ENCODE results near the gene KLHDC3.
A peak's percentile ranks its signal among the peaks of the same experiment; 100 is the strongest.
"Not testable (repeated sequence)": the region's sequence is repeated elsewhere in the genome, so short reads cannot be mapped to it uniquely, and the experiment has no call there.

The KLHDC3 gene

GRCh38 chr6:42988486-42989020, 25.5 kb upstream of the KLHDC3 start:
- peak; percentile 41 for DNase-seq (ENCODE audit: low spot score)

GRCh38 chr6:42989923-42990322, 24.1 kb upstream of the KLHDC3 start:
- no peak for DNase-seq (ENCODE audit: low spot score)

- no peak for DNase-seq (ENCODE audit: low spot score)
These were observed 20.6 kb upstream of the KLHDC3 start for GRCh38 chr6:42993445-42993844.

- DNase-seq (ENCODE audit: low spot score): no peak
These were observed 17.5 kb upstream of the KLHDC3 start for GRCh38 chr6:42996513-42996912.

- not testable (repeated sequence) for DNase-seq (ENCODE audit: low spot score)
These were observed 15.8 kb upstream of the KLHDC3 start for GRCh38 chr6:42998205-42998604.

- no peak for DNase-seq (ENCODE audit: low spot score)
These were observed 12.2 kb upstream of the KLHDC3 start for GRCh38 chr6:43001843-43002242.

GRCh38 chr6:43005844-43006243, 8.2 kb upstream of the KLHDC3 start:
- no peak for DNase-seq (ENCODE audit: low spot score)

GRCh38 chr6:43006251-43006650, 7.8 kb upstream of the KLHDC3 start:
- no peak for DNase-seq (ENCODE audit: low spot score)

- no peak for DNase-seq (ENCODE audit: low spot score)
These were observed 6.9 kb upstream of the KLHDC3 start for GRCh38 chr6:43007126-43007525.

GRCh38 chr6:43009124-43009523, 4.9 kb upstream of the KLHDC3 start:
- peak; percentile 63 for DNase-seq (ENCODE audit: low spot score)

GRCh38 chr6:43011207-43011606, 2.8 kb upstream of the KLHDC3 start:
- no peak for DNase-seq (ENCODE audit: low spot score)

GRCh38 chr6:43012364-43012763, 1.7 kb upstream of the KLHDC3 start:
- DNase-seq (ENCODE audit: low spot score): no peak

- DNase-seq (ENCODE audit: low spot score): peak; percentile 43
These were observed 779 bp upstream of the KLHDC3 start for GRCh38 chr6:43013097-43013842.

GRCh38 chr6:43014434-43014909, 423 bp downstream of the KLHDC3 start:
- peak; percentile 78 for DNase-seq (ENCODE audit: low spot score)

GRCh38 chr6:43016176-43016942, 2.3 kb downstream of the KLHDC3 start:
- DNase-seq (ENCODE audit: low spot score): no peak

- DNase-seq (ENCODE audit: low spot score): no peak
These were observed 2.9 kb downstream of the KLHDC3 start for GRCh38 chr6:43016943-43017334.

- DNase-seq (ENCODE audit: low spot score): no peak
These were observed 5.1 kb downstream of the KLHDC3 start for GRCh38 chr6:43019152-43019551.

- DNase-seq (ENCODE audit: low spot score): no peak
These were observed 6.1 kb downstream of the KLHDC3 start for GRCh38 chr6:43020052-43020705.

GRCh38 chr6:43020847-43021246, 6.8 kb downstream of the KLHDC3 start:
- DNase-seq (ENCODE audit: low spot score): no peak

GRCh38 chr6:43021270-43022047, 7.4 kb downstream of the KLHDC3 start, which contains the start of gene RRP36:
TSS of gene RRP36 (plus strand) at chr6:43021623. CDS start at chr6:43021655, 32 bp downstream.
- DNase-seq (ENCODE audit: low spot score): peak; percentile 95

GRCh38 chr6:43024436-43024835, 10.4 kb downstream of the KLHDC3 start:
- no peak for DNase-seq (ENCODE audit: low spot score)

GRCh38 chr6:43026365-43026764, 12.3 kb downstream of the KLHDC3 start:
- no peak for DNase-seq (ENCODE audit: low spot score)
